Naive thymus-derived CD4-positive, alpha-beta T cell (primary cell): ENCODE data around the gene AZU1. TPM values are rescaled to one million over a fixed set of nuclear protein-coding genes. Genes with fewer than 3 reads are reported as not detected.
A peak's percentile ranks its signal among the peaks of the same experiment; 100 is the strongest.

Experiments used
- ATAC-seq: fragments of 150-1000 bp; cut with Tn5 transposase; 2 replicates; pipeline ENCODE4 v1.10.0; 2021; ENCODE audit warnings: mild to moderate bottlenecking, moderate library complexity
- CTCF ChIA-PET: fragments of 350-600 bp; sonication (Branson Sonifier 250); formaldehyde crosslinking; loops from one replicate; lab custom pipeline; 2021; ENCODE audit warnings: antibody characterized with exemption; lab: Charles Lee
- POLR2A ChIA-PET: fragments of 350-600 bp; sonication (Branson Sonifier 250); formaldehyde crosslinking; loops from one replicate; lab custom pipeline; 2021; ENCODE audit warnings: antibody characterized with exemption, inconsistent platforms; lab: Charles Lee
- DNase-seq, 9 donors: peaks; one replicate each; pipeline versions ENCODE4 v3.0.0 to v3.0.0-alpha.2; 2020 to 2022; ENCODE audit warnings: mixed read lengths in 1 of 9
- H3K27ac ChIP-seq: one replicate; pipeline ENCODE4 v1.7.0; 2013; ENCODE audit warnings: mild to moderate bottlenecking, low read depth, low read length, moderate library complexity
- H3K27me3 ChIP-seq, 2 donors: one replicate each; pipeline ENCODE4 v1.7.0; 2013; ENCODE audit warnings: low read length in 2 of 2, mild to moderate bottlenecking in 2 of 2, moderate library complexity in 2 of 2; ENCODE audit not compliant: control insufficient read depth in 2 of 2, insufficient read depth in 2 of 2
- H3K36me3 ChIP-seq, 3 experiments: 1 replicate in 2 of 3; 2 replicates in 1 of 3; pipeline ENCODE4 v1.7.0; 2013; ENCODE audit warnings: low read length in 3 of 3, mild to moderate bottlenecking in 3 of 3, moderate library complexity in 1 of 3; ENCODE audit not compliant: insufficient read depth in 3 of 3, control insufficient read depth in 2 of 3
- H3K4me1 ChIP-seq, 2 donors: one replicate each; pipeline ENCODE4 v1.7.0; 2013; ENCODE audit warnings: low read length in 2 of 2, mild to moderate bottlenecking in 2 of 2, moderate library complexity in 1 of 2; ENCODE audit not compliant: control insufficient read depth in 2 of 2, insufficient read depth in 2 of 2
- H3K4me3 ChIP-seq: 2 replicates; pipeline ENCODE4 v1.7.0; 2013; ENCODE audit warnings: mild to moderate bottlenecking, low read length
- H3K9me3 ChIP-seq, 3 experiments: 1 replicate in 2 of 3; 2 replicates in 1 of 3; pipeline ENCODE4 v1.7.0; 2013; ENCODE audit warnings: low read length in 3 of 3; ENCODE audit not compliant: control insufficient read depth in 2 of 3
- H3K27ac Mint-ChIP-seq, 9 donors: one replicate each; pipeline ENCODE4 v1.8.0; 2020 to 2022; ENCODE audit warnings: mixed read lengths in 9 of 9, mild to moderate bottlenecking in 8 of 9, moderate library complexity in 5 of 9, inconsistent platforms in 2 of 9
- H3K27me3 Mint-ChIP-seq, 5 donors: one replicate each; pipeline ENCODE4 v1.8.0; 2021 to 2022; ENCODE audit warnings: mixed read lengths in 5 of 5, mild to moderate bottlenecking in 1 of 5
- H3K36me3 Mint-ChIP-seq, 5 donors: one replicate each; pipeline ENCODE4 v1.8.0; 2020 to 2022; ENCODE audit warnings: mixed read lengths in 5 of 5, mild to moderate bottlenecking in 3 of 5, inconsistent platforms in 1 of 5
- H3K4me1 Mint-ChIP-seq, 7 donors: one replicate each; pipeline ENCODE4 v1.8.0; 2020 to 2022; ENCODE audit warnings: mixed read lengths in 7 of 7, mild to moderate bottlenecking in 3 of 7, inconsistent platforms in 1 of 7
- H3K4me3 Mint-ChIP-seq, 10 donors: one replicate each; pipeline ENCODE4 v1.8.0; 2020 to 2022; ENCODE audit warnings: mild to moderate bottlenecking in 10 of 10, mixed read lengths in 10 of 10, moderate library complexity in 6 of 10, inconsistent platforms in 2 of 10
- H3K9me3 Mint-ChIP-seq, 11 donors: one replicate each; pipeline ENCODE4 v1.8.0; 2020 to 2022; ENCODE audit warnings: mixed read lengths in 11 of 11, mild to moderate bottlenecking in 4 of 11, inconsistent platforms in 1 of 11, moderate library complexity in 1 of 11
- intact Hi-C, 2 donors: fragments of 100-400 bp; cut with micrococcal nuclease; formaldehyde crosslinking; loops; one replicate each; pipeline ENCODE4 v1.15.1; 2023
- polyA plus RNA-seq, 2 donors: library from polyadenylated mRNA; unstranded; fragments of 300-500 nt; fragmentation: Illumina TruSeq; gene quantifications; one replicate each; pipeline ENCODE4 v1.2.3, GENCODE V29; 2021
- total RNA-seq, 6 experiments: library from RNA in 5 of 6; stranded (reverse) in 5 of 6; gene quantifications; 1 replicate in 5 of 6; 2 replicates in 1 of 6; pipeline ENCODE4 v1.2.3 and lab custom pipeline; 2021 to 2026

AZU1 gene
- total and polyA plus RNA-seq, 7 experiments from 2014 or later: 0.64 to 4.1 TPM; not detected in 5

DNA sequence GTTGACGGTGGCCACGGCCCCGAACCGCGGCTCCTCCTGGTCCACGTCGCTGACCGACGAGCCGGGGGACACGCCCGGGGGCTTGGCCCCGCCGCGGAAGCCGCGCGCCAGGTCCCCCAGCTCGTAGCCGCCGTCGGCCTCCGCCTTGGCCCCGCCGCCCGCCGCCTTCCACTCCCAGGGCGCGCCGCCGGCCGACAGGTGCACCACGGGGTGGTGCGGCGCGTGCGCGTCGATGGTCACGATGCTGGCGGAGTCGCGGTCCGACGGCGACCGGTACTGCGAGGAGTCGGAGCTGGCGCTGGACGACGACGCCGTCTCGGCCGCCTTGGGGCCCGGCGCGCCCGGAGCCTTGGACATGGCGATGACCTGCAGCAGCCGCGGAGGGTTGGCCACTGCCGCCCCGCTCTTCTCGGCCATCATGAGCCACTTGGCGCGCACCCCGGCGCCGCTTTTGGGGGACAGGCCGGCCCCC, 14.9 kb upstream of the AZU1 start:
- no peaks in the 10 kb centered on the region for H3K9me3 ChIP-seq
- ChIA-PET CTCF (no interaction called here), POLR2A (no interaction called here)
- intact Hi-C loops: no loop called here
- H3K27ac ChIP-seq: no peak overlapping the region
- no peak overlapping the region for H3K4me3 ChIP-seq
- H3K9me3 Mint-ChIP-seq: peaks cover 0 to 12% (median 0%) of the 10 kb centered on the region in 11 donors
- ATAC-seq (peak; percentile 1), DNase-seq (no peak)
- peaks cover 5 to 30% (median 17%) of the 10 kb centered on the region in 5 donors for H3K36me3 Mint-ChIP-seq
- H3K36me3 ChIP-seq: peaks cover 2 to 52% (median 13%) of the 10 kb centered on the region in 3 experiments
- no peaks in the 10 kb centered on the region for H3K27me3 Mint-ChIP-seq
- no peaks in the 10 kb centered on the region for H3K4me1 ChIP-seq
- H3K27me3 ChIP-seq: no peaks in the 10 kb centered on the region
- H3K4me1 Mint-ChIP-seq: peaks cover 0 to 3% (median 1%) of the 10 kb centered on the region in 7 donors
- no peak overlapping the region for H3K4me3 Mint-ChIP-seq
- H3K27ac Mint-ChIP-seq: no peak overlapping the region

DNA sequence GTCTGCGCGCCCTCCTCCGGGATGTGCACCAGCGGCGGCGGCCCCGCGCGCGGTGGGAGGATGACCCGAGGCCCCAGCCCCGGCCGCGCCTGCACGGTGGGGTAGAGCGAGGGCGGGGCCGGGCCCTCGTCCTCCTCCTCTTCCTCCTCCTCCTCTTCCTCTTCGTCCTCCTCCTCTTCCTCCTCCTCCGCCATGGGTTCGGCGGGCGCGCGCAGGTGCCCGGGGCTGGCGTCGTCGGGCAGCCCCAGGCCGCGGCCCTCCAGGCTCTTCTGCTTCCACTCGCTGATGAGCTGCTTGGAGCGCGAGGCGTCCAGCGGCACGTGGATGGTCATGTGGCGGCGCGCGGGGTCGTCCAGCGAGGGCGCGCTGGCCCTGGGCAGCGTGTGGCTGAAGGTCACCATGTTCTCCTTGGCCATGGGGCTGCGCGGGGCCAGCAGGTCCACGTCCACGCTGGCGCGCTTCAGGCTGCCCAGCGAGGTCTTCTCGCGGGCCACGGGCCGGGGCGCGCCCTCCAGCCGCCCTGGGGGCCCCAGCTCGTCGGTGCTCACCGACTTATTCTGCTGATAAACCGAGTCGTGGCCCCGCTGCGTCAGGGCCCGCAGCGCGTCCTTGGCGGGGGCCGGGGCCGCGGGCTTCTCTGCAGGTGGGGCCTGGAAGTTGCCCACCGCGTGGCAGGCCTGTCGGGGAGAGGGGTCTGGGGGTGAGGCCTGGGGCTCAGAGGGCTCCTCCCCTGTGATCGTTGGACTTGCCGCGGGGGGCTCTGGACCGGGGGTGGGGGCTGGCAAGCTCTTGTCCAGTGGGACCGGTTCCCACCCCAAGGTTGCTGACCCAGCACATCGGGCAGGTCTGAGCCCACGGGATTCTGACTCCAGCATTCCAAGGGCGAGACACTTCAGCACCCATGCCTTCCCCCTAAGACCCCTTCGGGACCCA, 14.2 kb upstream of the AZU1 start:
- H3K27me3 Mint-ChIP-seq: no peaks in the 10 kb centered on the region
- Histone ChIP-seq H3K27me3 (no peaks in the 10 kb centered on the region), H3K27ac (no peak overlapping the region), H3K4me3 (no peak overlapping the region), H3K4me1 (no peaks in the 10 kb centered on the region), H3K36me3 (peaks cover 0 to 46% (median 10%) of the 10 kb centered on the region in 3 experiments), H3K9me3 (no peaks in the 10 kb centered on the region)
- H3K9me3 Mint-ChIP-seq: peaks cover 0 to 12% (median 0%) of the 10 kb centered on the region in 11 donors
- peaks cover 0 to 2% (median 0%) of the 10 kb centered on the region in 7 donors for H3K4me1 Mint-ChIP-seq
- peaks cover 4 to 29% (median 15%) of the 10 kb centered on the region in 5 donors for H3K36me3 Mint-ChIP-seq
- H3K27ac Mint-ChIP-seq: peak overlapping the region in 1 of 9 donors; percentile 46
- ATAC-seq: peak; percentile 14
- intact Hi-C loops: no loop called here
- ChIA-PET POLR2A (no interaction called here), CTCF (no interaction called here)
- H3K4me3 Mint-ChIP-seq: peak overlapping the region in 1 of 10 donors; percentile 13
- DNase-seq: peak in 1 of 9 donors; percentile 8

DNA sequence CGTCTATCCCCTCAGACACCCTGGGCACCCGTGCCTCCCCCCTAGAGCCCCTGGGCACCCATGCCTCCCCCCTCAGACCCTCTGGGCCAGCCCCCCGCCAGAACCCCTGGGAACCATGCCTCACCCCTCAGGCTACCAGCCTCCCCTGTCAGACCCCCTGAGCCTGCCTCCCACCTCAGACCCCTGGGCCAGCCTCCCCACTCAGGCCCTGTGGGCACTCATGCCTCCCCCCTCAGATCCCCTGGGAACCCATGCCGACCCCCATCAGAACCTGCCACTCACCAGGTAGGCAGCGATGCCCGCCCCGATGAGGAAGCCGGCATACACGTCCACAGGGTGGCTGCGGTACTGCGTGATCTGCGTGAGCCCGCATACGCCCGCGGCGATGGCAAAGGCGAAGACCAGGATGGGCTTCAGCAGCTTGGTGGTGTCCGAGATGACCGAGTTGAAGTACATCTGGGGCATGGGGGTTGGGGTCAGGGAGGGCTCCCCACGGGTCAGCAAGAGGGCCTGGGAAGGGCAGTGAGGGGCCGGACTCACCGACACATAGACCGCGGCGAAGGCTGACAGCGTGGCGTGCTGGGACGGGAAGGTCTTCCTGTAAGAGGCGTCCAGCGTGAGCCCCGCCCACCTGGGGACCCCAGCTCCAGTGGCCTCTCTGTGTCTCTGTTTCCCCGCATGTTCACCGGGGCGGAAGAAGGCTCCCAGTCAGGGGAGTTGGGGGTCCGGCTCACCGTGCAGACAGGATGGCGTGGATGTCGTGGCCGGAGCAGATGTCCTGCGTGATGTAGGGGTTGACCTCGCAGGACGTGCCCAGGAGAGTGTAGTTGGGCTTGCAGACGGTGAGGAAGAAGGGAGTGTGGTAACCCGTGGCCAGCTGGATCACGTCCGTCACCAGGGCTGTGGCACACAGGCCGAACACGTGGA, 13.2 kb upstream of the AZU1 start:
- Mint-ChIP-seq H3K9me3 (peaks cover 0 to 12% (median 0%) of the 10 kb centered on the region in 11 donors), H3K4me1 (peaks cover 0 to 2% (median 0%) of the 10 kb centered on the region in 7 donors), H3K27me3 (no peaks in the 10 kb centered on the region), H3K4me3 (peak overlapping the region in 1 of 10 donors; percentile 35), H3K27ac (peak overlapping the region in 5 of 9 donors; percentile 21 to 71 (median 49)), H3K36me3 (peaks cover 4 to 29% (median 15%) of the 10 kb centered on the region in 5 donors)
- no peaks in the 10 kb centered on the region for H3K9me3 ChIP-seq
- no peaks in the 10 kb centered on the region for H3K4me1 ChIP-seq
- no peaks in the 10 kb centered on the region for H3K27me3 ChIP-seq
- no peak overlapping the region for H3K4me3 ChIP-seq
- intact Hi-C loops: no loop called here
- no peak overlapping the region for H3K27ac ChIP-seq
- H3K36me3 ChIP-seq: peaks cover 0 to 37% (median 10%) of the 10 kb centered on the region in 3 experiments
- DNase-seq (peak in 1 of 9 donors; percentile 8), ATAC-seq (peak; percentile 6)
- CTCF ChIA-PET: no interaction called here
- POLR2A ChIA-PET: no interaction called here

DNA sequence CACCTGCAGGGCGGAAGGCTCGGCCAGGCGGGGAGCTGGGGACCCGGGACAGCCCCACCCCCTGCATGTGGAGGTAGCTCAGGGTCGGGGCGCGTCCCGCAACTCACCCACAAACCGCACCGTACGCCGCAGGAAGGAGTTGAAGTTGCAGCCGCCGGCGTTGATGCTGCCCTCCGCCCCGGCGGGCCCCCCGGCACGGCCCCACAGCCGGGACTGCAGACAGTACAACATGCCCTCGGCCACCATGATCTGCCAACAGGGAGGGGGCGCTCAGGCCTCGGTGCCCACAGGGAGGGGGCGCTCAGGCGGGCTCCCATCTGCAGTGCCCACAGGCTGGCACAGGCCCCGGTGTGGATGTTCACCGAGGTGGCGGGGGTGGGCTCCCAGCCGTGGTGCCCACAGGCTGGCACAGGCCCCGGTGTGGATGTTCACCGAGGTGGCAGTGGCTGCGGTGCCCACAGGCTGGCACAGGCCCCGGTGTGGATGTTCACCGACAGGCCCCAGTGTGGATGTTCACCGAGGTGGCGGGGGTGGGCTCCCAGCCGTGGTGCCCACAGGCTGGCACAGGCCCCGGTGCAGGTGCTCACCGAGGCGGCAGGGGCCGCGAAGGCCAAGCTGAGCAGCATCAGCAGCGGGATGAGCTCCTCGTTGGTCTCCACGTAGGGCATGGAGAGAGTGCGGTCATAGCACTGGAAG, 12.4 kb upstream of the AZU1 start:
- peaks cover 0 to 5% (median 0%) of the 10 kb centered on the region in 5 donors for H3K27me3 Mint-ChIP-seq
- peaks cover 0 to 12% (median 0%) of the 10 kb centered on the region in 11 donors for H3K9me3 Mint-ChIP-seq
- H3K27me3 ChIP-seq: no peaks in the 10 kb centered on the region
- peaks cover 0 to 29% (median 3%) of the 10 kb centered on the region in 3 experiments for H3K36me3 ChIP-seq
- POLR2A ChIA-PET: no interaction called here
- no peaks in the 10 kb centered on the region for H3K9me3 ChIP-seq
- intact Hi-C loops: no loop called here
- H3K4me1 ChIP-seq: no peaks in the 10 kb centered on the region
- no peak overlapping the region for H3K27ac ChIP-seq
- peaks cover 4 to 29% (median 11%) of the 10 kb centered on the region in 5 donors for H3K36me3 Mint-ChIP-seq
- CTCF ChIA-PET: interaction anchor here (0.5 kb wide), 1 partner anchor 168 kb away, joined by 3 read pairs; no protein-coding TSS in a partner anchor
- peaks cover 0 to 2% (median 0%) of the 10 kb centered on the region in 7 donors for H3K4me1 Mint-ChIP-seq
- H3K4me3 Mint-ChIP-seq: no peak overlapping the region
- H3K4me3 ChIP-seq: no peak overlapping the region
- peak; percentile 21 for ATAC-seq
- no peak for DNase-seq
- peak overlapping the region in 3 of 9 donors; percentile 22 to 49 (median 38) for H3K27ac Mint-ChIP-seq

DNA sequence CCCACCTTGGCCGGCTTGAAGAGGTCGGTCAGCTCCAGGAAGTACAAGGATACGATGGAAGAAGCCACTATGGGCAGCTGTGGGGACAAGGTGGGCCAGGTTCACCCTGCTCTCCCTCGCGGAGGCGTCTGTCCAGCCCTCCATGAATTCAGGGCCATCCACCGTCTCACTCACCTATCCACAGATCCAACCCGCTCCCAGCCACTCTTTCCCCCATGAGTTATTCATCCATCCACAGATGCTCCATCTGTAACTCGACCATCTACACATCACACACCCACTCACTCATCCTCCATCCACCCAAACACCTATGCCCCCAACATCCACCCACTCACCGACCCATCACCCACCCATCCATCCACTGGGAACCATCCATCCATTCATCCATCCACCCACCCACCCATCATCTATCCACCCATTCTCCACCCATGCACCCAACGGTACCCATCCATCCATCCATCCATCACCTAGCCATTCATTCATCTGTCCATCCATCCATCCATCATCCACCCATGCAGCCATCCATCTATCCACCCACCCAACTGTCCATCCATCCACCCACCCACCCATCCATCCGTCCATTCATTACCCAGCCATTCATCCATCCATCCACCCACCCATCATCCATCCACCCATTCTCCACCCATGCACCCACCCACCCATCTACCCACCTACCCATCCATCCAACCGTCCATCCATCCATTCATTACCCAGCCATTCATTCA, 11.7 kb upstream of the AZU1 start:
- H3K36me3 ChIP-seq: peaks cover 0 to 22% (median 0%) of the 10 kb centered on the region in 3 experiments
- H3K4me3 ChIP-seq: no peak overlapping the region
- ATAC-seq (peak; percentile 11), DNase-seq (peak in 1 of 9 donors; percentile 8)
- Mint-ChIP-seq H3K9me3 (peaks cover 0 to 12% (median 0%) of the 10 kb centered on the region in 11 donors), H3K4me1 (peaks cover 0 to 2% (median 0%) of the 10 kb centered on the region in 7 donors), H3K27ac (peak overlapping the region in 4 of 9 donors; percentile 22 to 62 (median 46)), H3K4me3 (peak overlapping the region in 1 of 10 donors; percentile 53), H3K27me3 (peaks cover 0 to 11% (median 0%) of the 10 kb centered on the region in 5 donors), H3K36me3 (peaks cover 4 to 29% (median 11%) of the 10 kb centered on the region in 5 donors)
- H3K27ac ChIP-seq: no peak overlapping the region
- ChIA-PET POLR2A (no interaction called here), CTCF (no interaction called here)
- no peaks in the 10 kb centered on the region for H3K9me3 ChIP-seq
- H3K27me3 ChIP-seq: no peaks in the 10 kb centered on the region
- intact Hi-C loops: no loop called here
- H3K4me1 ChIP-seq: no peaks in the 10 kb centered on the region
